Activated CD8-positive, alpha-beta T cell treated with anti-CD3 and anti-CD28 coated beads for 36 hours (primary cell): ENCODE results near the gene SOCS1. TPM values are rescaled to one million over a fixed set of nuclear protein-coding genes. Genes with fewer than 3 reads are reported as not detected.

Experiments
- ATAC-seq: fragments of 200-7000 bp; cut with Tn5 transposase; one replicate; pipeline ENCODE4 v1.10.0; 2021; ENCODE audit warnings: mild to moderate bottlenecking, moderate library complexity
- CTCF ChIA-PET: fragments of 350-600 bp; sonication (Branson Sonifier 250); formaldehyde crosslinking; loops from one replicate; lab custom pipeline; 2021; ENCODE audit warnings: antibody characterized with exemption; lab: Charles Lee
- POLR2A ChIA-PET: fragments of 350-600 bp; sonication (Branson Sonifier 250); formaldehyde crosslinking; loops from one replicate; lab custom pipeline; 2021; ENCODE audit warnings: antibody characterized with exemption; lab: Charles Lee
- DNase-seq: peaks from one replicate; pipeline ENCODE4 v3.0.0-alpha.2; 2020
- H3K27ac Mint-ChIP-seq: one replicate; pipeline ENCODE4 v1.8.0; 2021; ENCODE audit warnings: mild to moderate bottlenecking, mixed read lengths
- H3K27me3 Mint-ChIP-seq: one replicate; pipeline ENCODE4 v1.8.0; 2021; ENCODE audit warnings: mixed read lengths
- H3K36me3 Mint-ChIP-seq: one replicate; pipeline ENCODE4 v1.8.0; 2021; ENCODE audit warnings: low read depth, mixed read lengths
- H3K4me1 Mint-ChIP-seq: one replicate; pipeline ENCODE4 v1.8.0; 2021; ENCODE audit warnings: low read depth, mixed read lengths
- H3K4me3 Mint-ChIP-seq: one replicate; pipeline ENCODE4 v1.8.0; 2021; ENCODE audit warnings: mild to moderate bottlenecking, moderate library complexity, mixed read lengths
- H3K9me3 Mint-ChIP-seq: one replicate; pipeline ENCODE4 v1.8.0; 2021; ENCODE audit warnings: mixed read lengths
- CTCF ChIP-seq: fragments of 200-600 bp; IDR thresholded peaks from one replicate; pipeline ENCODE4 v1.8.0; 2022; ENCODE audit warnings: antibody characterized with exemption, mild to moderate bottlenecking
- intact Hi-C: fragments of 100-400 bp; cut with micrococcal nuclease; formaldehyde crosslinking; loops from one replicate; pipeline ENCODE4 v1.10.0; 2022
- total RNA-seq, 2 experiments: library from RNA; stranded (reverse); gene quantifications; one replicate each; pipeline ENCODE4 v1.2.3, GENCODE V29; 2021

SOCS1 gene
- total RNA-seq, 2 experiments from 2014 or later = 75.7 to 75.8 TPM

GRCh38 chr16:11204513-11205047 is 51.4 kb downstream of the SOCS1 start:
- no peak for TF ChIP-seq CTCF
- ChIA-PET CTCF (interaction anchor here (6.1 kb wide), 1 partner anchor 14 kb away, joined by 50 read pairs; no protein-coding TSS in a partner anchor), POLR2A (interaction anchor here (1.0 to 3.6 kb wide), 6 partner anchors 9 to 99 kb away, joined by 3 to 18 read pairs (median 4); no protein-coding TSS in a partner anchor)
- Mint-ChIP-seq H3K27ac (no peak overlapping the region), H3K9me3 (peaks cover 9% of the 10 kb centered on the region), H3K36me3 (peaks cover 1% of the 10 kb centered on the region), H3K4me3 (no peak overlapping the region), H3K4me1 (peaks cover 54% of the 10 kb centered on the region), H3K27me3 (peaks cover 1% of the 10 kb centered on the region)
- intact Hi-C loops = no loop called here
- DNase-seq (no peak), ATAC-seq (no peak)

Other genes starting within 250 kb of the SOCS1 start
- not detected for gene TNP2, start 13.1 kb upstream of the SOCS1 start, total RNA-seq
- not detected for gene PRM3, start 17.4 kb upstream of the SOCS1 start, total RNA-seq
- not detected for gene PRM2, start 20.3 kb upstream of the SOCS1 start, total RNA-seq
- not detected for gene PRM1, start 25.1 kb upstream of the SOCS1 start, total RNA-seq
- 10 to 100 TPM; 53.1 to 57.7 TPM for gene RMI2, start 89.3 kb upstream of the SOCS1 start, total RNA-seq